ENCODE results near the gene LFNG. TPM values are rescaled to one million over a fixed set of nuclear protein-coding genes. Genes with fewer than 3 reads are reported as not detected.

The LFNG gene
- total RNA-seq, 1 donor from 2014 or later = 58.0 TPM

- Histone ChIP-seq H4K20me1 (ENCODE audit: low read depth) (peaks cover 10% of the 10 kb centered on the region), H3K4me3 (no peak overlapping the region), H3K27me3 (no peaks in the 10 kb centered on the region), H3K27ac (no peak overlapping the region), H3K4me2 (no peak overlapping the region), H3F3A (ENCODE audit: low read depth) (peaks cover 31% of the 10 kb centered on the region), H3K9me3 (ENCODE audit: low read depth) (no peaks in the 10 kb centered on the region), H3K36me3 (no peaks in the 10 kb centered on the region), H2AFZ (replicated peaks) (no peak overlapping the region), H3K4me1 (peaks cover 39% of the 10 kb centered on the region), H3K9ac (no peak overlapping the region), H3K79me2 (ENCODE audit: low read depth) (no peaks in the 10 kb centered on the region)
- Mint-ChIP-seq H3K4me3 (no peak overlapping the region), H3K36me3 (peaks cover 15% of the 10 kb centered on the region), H3K9me3 (no peaks in the 10 kb centered on the region), H3K27me3 (ENCODE audit: insufficient read depth, low read depth) (no peaks in the 10 kb centered on the region), H3K4me1 (peaks cover 49% of the 10 kb centered on the region), H3K27ac (no peak overlapping the region)
- no peak for DNase-seq (ENCODE audit: low spot score)
- no peak for TF ChIP-seq EZH2 (IDR thresholded peaks at IDR 0.05)
- TF ChIP-seq, protein P1, sequence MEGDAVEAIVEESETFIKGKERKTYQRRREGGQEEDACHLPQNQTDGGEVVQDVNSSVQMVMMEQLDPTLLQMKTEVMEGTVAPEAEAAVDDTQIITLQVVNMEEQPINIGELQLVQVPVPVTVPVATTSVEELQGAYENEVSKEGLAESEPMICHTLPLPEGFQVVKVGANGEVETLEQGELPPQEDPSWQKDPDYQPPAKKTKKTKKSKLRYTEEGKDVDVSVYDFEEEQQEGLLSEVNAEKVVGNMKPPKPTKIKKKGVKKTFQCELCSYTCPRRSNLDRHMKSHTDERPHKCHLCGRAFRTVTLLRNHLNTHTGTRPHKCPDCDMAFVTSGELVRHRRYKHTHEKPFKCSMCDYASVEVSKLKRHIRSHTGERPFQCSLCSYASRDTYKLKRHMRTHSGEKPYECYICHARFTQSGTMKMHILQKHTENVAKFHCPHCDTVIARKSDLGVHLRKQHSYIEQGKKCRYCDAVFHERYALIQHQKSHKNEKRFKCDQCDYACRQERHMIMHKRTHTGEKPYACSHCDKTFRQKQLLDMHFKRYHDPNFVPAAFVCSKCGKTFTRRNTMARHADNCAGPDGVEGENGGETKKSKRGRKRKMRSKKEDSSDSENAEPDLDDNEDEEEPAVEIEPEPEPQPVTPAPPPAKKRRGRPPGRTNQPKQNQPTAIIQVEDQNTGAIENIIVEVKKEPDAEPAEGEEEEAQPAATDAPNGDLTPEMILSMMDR (IDR thresholded peaks at IDR 0.05) = no peak
- no peak for TF ChIP-seq EZH2phosphoT487 (IDR thresholded peaks at IDR 0.05)
Measured at GRCh38 chr7:2571409-2571808, 51.8 kb downstream of the LFNG start.

DNA sequence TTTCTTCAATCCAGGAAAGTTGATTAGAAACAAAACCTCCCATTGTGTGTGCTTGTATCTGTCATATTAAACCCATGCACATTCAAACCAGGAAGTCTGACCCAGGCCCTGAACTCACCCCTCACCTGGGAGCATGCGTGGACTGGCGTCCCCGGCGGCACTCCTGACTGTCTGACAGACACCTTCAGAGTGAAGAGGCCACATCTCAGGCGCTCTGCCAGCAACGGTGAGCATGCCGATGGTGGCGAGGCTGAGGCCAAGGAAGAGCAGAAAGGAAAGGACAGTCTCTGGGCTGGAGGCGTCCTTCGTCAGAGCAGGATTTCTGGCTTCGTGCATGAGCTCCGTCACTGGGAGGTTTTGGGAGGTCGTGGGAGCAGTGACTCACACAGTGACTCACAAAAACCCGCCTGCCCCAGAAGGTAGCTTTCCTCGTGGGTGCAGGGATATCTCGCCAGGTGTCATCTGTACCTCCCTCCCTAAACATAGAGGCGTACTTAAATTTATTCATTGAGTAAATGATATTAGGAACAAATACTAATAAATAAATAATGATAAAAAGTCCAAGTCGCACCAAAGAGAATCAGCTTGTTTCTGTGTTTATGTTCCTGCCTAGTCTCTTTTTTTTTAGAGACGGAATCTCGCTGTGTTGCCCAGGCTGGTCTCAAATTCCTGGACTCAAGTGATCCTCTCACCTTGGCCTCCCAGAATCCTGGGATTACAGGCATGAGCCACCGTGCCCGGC, 52.7 kb downstream of the LFNG start:
- H3K36me3 ChIP-seq = no peaks in the 10 kb centered on the region
- H3K79me2 ChIP-seq (ENCODE audit: low read depth) = no peaks in the 10 kb centered on the region
- no peak overlapping the region for H3K4me2 ChIP-seq
- TF ChIP-seq EZH2phosphoT487 (IDR thresholded peaks at IDR 0.05) = no peak
- TF ChIP-seq, protein P1 (IDR thresholded peaks at IDR 0.05) = no peak
- no peak for TF ChIP-seq EZH2 (IDR thresholded peaks at IDR 0.05)
- H3K4me1 ChIP-seq = peaks cover 31% of the 10 kb centered on the region
- no peaks in the 10 kb centered on the region for H3K27me3 ChIP-seq
- DNase-seq (ENCODE audit: low spot score) = no peak
- no peak overlapping the region for H3K4me3 ChIP-seq
- no peaks in the 10 kb centered on the region for H3K9me3 ChIP-seq (ENCODE audit: low read depth)
- H3F3A ChIP-seq (ENCODE audit: low read depth) = peaks cover 23% of the 10 kb centered on the region
- Mint-ChIP-seq H3K27ac (no peak overlapping the region), H3K4me1 (peaks cover 40% of the 10 kb centered on the region), H3K4me3 (no peak overlapping the region), H3K27me3 (ENCODE audit: insufficient read depth, low read depth) (no peaks in the 10 kb centered on the region), H3K9me3 (no peaks in the 10 kb centered on the region), H3K36me3 (peaks cover 19% of the 10 kb centered on the region)
- H3K27ac ChIP-seq = no peak overlapping the region
- peaks cover 6% of the 10 kb centered on the region for H4K20me1 ChIP-seq (ENCODE audit: low read depth)
- H3K9ac ChIP-seq = no peak overlapping the region
- no peak overlapping the region for H2AFZ ChIP-seq (replicated peaks)

GRCh38 chr7:2573761-2574160, 54.2 kb downstream of the LFNG start:
- H3K27me3 ChIP-seq = no peaks in the 10 kb centered on the region
- peaks cover 27% of the 10 kb centered on the region for H3K4me1 Mint-ChIP-seq
- TF ChIP-seq EZH2 (IDR thresholded peaks at IDR 0.05) = no peak
- no peak for TF ChIP-seq EZH2phosphoT487 (IDR thresholded peaks at IDR 0.05)
- TF ChIP-seq, protein P1 (IDR thresholded peaks at IDR 0.05) = no peak
- H3K79me2 ChIP-seq (ENCODE audit: low read depth) = no peaks in the 10 kb centered on the region
- H3K36me3 Mint-ChIP-seq = peaks cover 21% of the 10 kb centered on the region
- no peak for DNase-seq (ENCODE audit: low spot score)
- no peak overlapping the region for H3K4me2 ChIP-seq
- no peak overlapping the region for H3K4me3 Mint-ChIP-seq
- H3K4me3 ChIP-seq = no peak overlapping the region
- H3K27ac Mint-ChIP-seq = no peak overlapping the region
- H3F3A ChIP-seq (ENCODE audit: low read depth) = peaks cover 19% of the 10 kb centered on the region
- no peaks in the 10 kb centered on the region for H3K27me3 Mint-ChIP-seq (ENCODE audit: insufficient read depth, low read depth)
- H3K9me3 Mint-ChIP-seq = no peaks in the 10 kb centered on the region
- H3K9me3 ChIP-seq (ENCODE audit: low read depth) = no peaks in the 10 kb centered on the region
- H3K36me3 ChIP-seq = no peaks in the 10 kb centered on the region
- no peak overlapping the region for H2AFZ ChIP-seq (replicated peaks)
- H4K20me1 ChIP-seq (ENCODE audit: low read depth) = peaks cover 6% of the 10 kb centered on the region
- H3K9ac ChIP-seq = no peak overlapping the region
- peaks cover 23% of the 10 kb centered on the region for H3K4me1 ChIP-seq
- H3K27ac ChIP-seq = no peak overlapping the region

Data from neural progenitor cell (in vitro differentiated cells).